ENCODE results near the gene RBM18. TPM values are rescaled to one million over a fixed set of nuclear protein-coding genes. Genes with fewer than 3 reads are reported as not detected.
A peak's percentile ranks its signal among the peaks of the same experiment; 100 is the strongest.

RBM18 gene
- total RNA-seq, 1 donor from 2014 or later: 16.0 TPM

GRCh38 chr9:122213589-122214413 is 50.8 kb downstream of the RBM18 start:
- no peak for DNase-seq (ENCODE audit: low spot score)

GRCh38 chr9:122213102-122213588 is 51.5 kb downstream of the RBM18 start:
- no peak for DNase-seq (ENCODE audit: low spot score)
- intact Hi-C loops (cut with DNase I): no loop called here
- no peak for ATAC-seq

More at GRCh38 chr9:122213589-122214413, 50.8 kb downstream of the RBM18 start:
- no peak for ATAC-seq
- intact Hi-C loops (cut with DNase I): no loop called here

- no peak for ATAC-seq
- DNase-seq (ENCODE audit: low spot score): no peak
- intact Hi-C loops (cut with DNase I): no loop called here
Measured at GRCh38 chr9:122212473-122213004, 52.1 kb downstream of the RBM18 start.

GRCh38 chr9:122209451-122209850 is 55.2 kb downstream of the RBM18 start:
- intact Hi-C loops (cut with DNase I): no loop called here
- ATAC-seq (no peak), DNase-seq (ENCODE audit: low spot score) (no peak)

- intact Hi-C loops (cut with DNase I): no loop called here
- ATAC-seq: no peak
- no peak for DNase-seq (ENCODE audit: low spot score)
Measured at GRCh38 chr9:122207096-122207495, 57.5 kb downstream of the RBM18 start.

- DNase-seq (ENCODE audit: low spot score) (no peak), ATAC-seq (peak; percentile 52)
Measured at GRCh38 chr9:122206118-122207046, 58.3 kb downstream of the RBM18 start.

GRCh38 chr9:122205176-122205575 is 59.5 kb downstream of the RBM18 start:
- DNase-seq (ENCODE audit: low spot score) (no peak), ATAC-seq (no peak)
- intact Hi-C loops (cut with DNase I): no loop called here

More at GRCh38 chr9:122206118-122207046, 58.3 kb downstream of the RBM18 start:
- intact Hi-C loops (cut with DNase I): no loop called here

GRCh38 chr9:122204491-122204890 is 60.1 kb downstream of the RBM18 start:
- intact Hi-C loops (cut with DNase I): no loop called here
- DNase-seq (ENCODE audit: low spot score) (no peak), ATAC-seq (no peak)

- intact Hi-C loops (cut with DNase I): no loop called here
- DNase-seq (ENCODE audit: low spot score) (no peak), ATAC-seq (no peak)
Measured at GRCh38 chr9:122204055-122204454, 60.6 kb downstream of the RBM18 start.

- intact Hi-C loops (cut with DNase I): no loop called here
- DNase-seq (ENCODE audit: low spot score) (no peak), ATAC-seq (no peak)
Measured at GRCh38 chr9:122202111-122202510, 62.5 kb downstream of the RBM18 start.

- intact Hi-C loops (cut with DNase I): loop anchor here (2.0 kb wide), 1 partner anchor 73 kb away; no protein-coding TSS in a partner anchor
- no peak for ATAC-seq
- DNase-seq (ENCODE audit: low spot score): no peak
Measured at GRCh38 chr9:122201641-122202040, 63.0 kb downstream of the RBM18 start.

GRCh38 chr9:122200960-122201595 is 63.6 kb downstream of the RBM18 start:
- ATAC-seq (no peak), DNase-seq (ENCODE audit: low spot score) (no peak)
- intact Hi-C loops (cut with DNase I): loop anchor here (2.0 kb wide), 1 partner anchor 72 kb away; no protein-coding TSS in a partner anchor

GRCh38 chr9:122197882-122198281 is 66.8 kb downstream of the RBM18 start:
- DNase-seq (ENCODE audit: low spot score): no peak
- intact Hi-C loops (cut with DNase I): no loop called here
- ATAC-seq: no peak

GRCh38 chr9:122197426-122197825 is 67.2 kb downstream of the RBM18 start:
- intact Hi-C loops (cut with DNase I): no loop called here
- no peak for DNase-seq (ENCODE audit: low spot score)
- ATAC-seq: no peak

GRCh38 chr9:122195875-122196274 is 68.8 kb downstream of the RBM18 start:
- intact Hi-C loops (cut with DNase I): no loop called here
- ATAC-seq (no peak), DNase-seq (ENCODE audit: low spot score) (no peak)

GRCh38 chr9:122193651-122194050 is 71.0 kb downstream of the RBM18 start:
- intact Hi-C loops (cut with DNase I): no loop called here
- no peak for DNase-seq (ENCODE audit: low spot score)

GRCh38 chr9:122192914-122193525 is 71.6 kb downstream of the RBM18 start:
- no peak for ATAC-seq

More at GRCh38 chr9:122193651-122194050, 71.0 kb downstream of the RBM18 start:
- ATAC-seq: no peak

GRCh38 chr9:122192261-122192875 is 72.3 kb downstream of the RBM18 start:
- DNase-seq (ENCODE audit: low spot score) (no peak), ATAC-seq (no peak)
- intact Hi-C loops (cut with DNase I): no loop called here

More at GRCh38 chr9:122192914-122193525, 71.6 kb downstream of the RBM18 start:
- intact Hi-C loops (cut with DNase I): no loop called here
- DNase-seq (ENCODE audit: low spot score): no peak

All from sciatic nerve (tissue), 2 donors.